GM12878 (cell line): ENCODE data around the gene SLC5A1.

Experiments
- BCL11A ChIP-seq: IDR thresholded peaks from 2 replicates; pipeline ENCODE4 v1.6.1; 2011; ENCODE audit warnings: low read depth, low read length
- CHD2 ChIP-seq: IDR thresholded peaks from 2 replicates; pipeline ENCODE4 v1.6.1; 2011; ENCODE audit warnings: low read depth, low read length, improper control_type of control experiment, borderline replicate concordance
- ETV6 ChIP-seq, 2 experiments: fragments of 450-650 bp in 1 of 2; IDR thresholded peaks in 1 of 2; conservative IDR thresholded peaks in 1 of 2; 2 replicates each; pipeline ENCODE4 v1.6.1; 2014; ENCODE audit warnings: antibody characterized with exemption in 1 of 2, borderline replicate concordance in 1 of 2, low read depth in 1 of 2, mild to moderate bottlenecking in 1 of 2, moderate library complexity in 1 of 2
- JUND ChIP-seq: IDR thresholded peaks from 2 replicates; pipeline ENCODE4 v1.6.1; 2012; ENCODE audit warnings: low read depth, mild to moderate bottlenecking, low read length, improper control_type of control experiment, moderate library complexity
- NFXL1 ChIP-seq: fragments of 450-650 bp; IDR thresholded peaks from 2 replicates; pipeline ENCODE4 v1.6.1; 2017; ENCODE audit warnings: antibody characterized with exemption, mild to moderate bottlenecking, borderline replicate concordance
- POLR2A ChIP-seq: IDR thresholded peaks from 2 replicates; pipeline ENCODE4 v1.6.1; 2011; ENCODE audit warnings: low read depth, mild to moderate bottlenecking, low read length
- POLR2AphosphoS5 ChIP-seq: IDR thresholded peaks from 2 replicates; pipeline ENCODE4 v1.6.1; 2011; ENCODE audit warnings: mild to moderate bottlenecking, low read length, inconsistent platforms
- RFX5 ChIP-seq: IDR thresholded peaks from 2 replicates; pipeline ENCODE4 v1.6.1; 2011; ENCODE audit warnings: low read depth, low read length, improper control_type of control experiment
- SMC3 ChIP-seq: IDR thresholded peaks from 2 replicates; pipeline ENCODE4 v1.6.1; 2011; ENCODE audit warnings: low read length, improper control_type of control experiment, borderline replicate concordance
- ZNF384 ChIP-seq: IDR thresholded peaks from 2 replicates; pipeline ENCODE4 v1.6.1; 2012; ENCODE audit warnings: low read depth, mild to moderate bottlenecking, low read length, improper control_type of control experiment, borderline replicate concordance
- ZSCAN29 ChIP-seq: fragments of 450-650 bp; IDR thresholded peaks from 2 replicates; pipeline ENCODE4 v1.6.1; 2017; ENCODE audit warnings: mild to moderate bottlenecking, moderate library complexity
- TF ChIP-seq, protein P1 (sequence below), 3 experiments: IDR thresholded peaks in 2 of 3; conservative IDR thresholded peaks in 1 of 3; 2 replicates each; pipeline ENCODE4 v1.5.1; 2011; ENCODE audit warnings: low read depth in 3 of 3, low read length in 3 of 3, mild to moderate bottlenecking in 3 of 3, control low read depth in 2 of 3, moderate library complexity in 2 of 3, inconsistent platforms in 1 of 3, mixed read lengths in 1 of 3; ENCODE audit not compliant: control insufficient read depth in 2 of 3, insufficient read depth in 1 of 3; ENCODE audit errors: extremely low read depth in 1 of 3
- TF ChIP-seq, protein P2 (sequence below): fragments of 450-650 bp; IDR thresholded peaks from 2 replicates; pipeline ENCODE4 v1.6.1; 2017; ENCODE audit warnings: mild to moderate bottlenecking, moderate library complexity
- TF ChIP-seq, protein P3 (sequence below): IDR thresholded peaks from 2 replicates; pipeline ENCODE4 v1.6.1; 2011; ENCODE audit warnings: low read depth, low read length, improper control_type of control experiment, borderline replicate concordance

DNA sequence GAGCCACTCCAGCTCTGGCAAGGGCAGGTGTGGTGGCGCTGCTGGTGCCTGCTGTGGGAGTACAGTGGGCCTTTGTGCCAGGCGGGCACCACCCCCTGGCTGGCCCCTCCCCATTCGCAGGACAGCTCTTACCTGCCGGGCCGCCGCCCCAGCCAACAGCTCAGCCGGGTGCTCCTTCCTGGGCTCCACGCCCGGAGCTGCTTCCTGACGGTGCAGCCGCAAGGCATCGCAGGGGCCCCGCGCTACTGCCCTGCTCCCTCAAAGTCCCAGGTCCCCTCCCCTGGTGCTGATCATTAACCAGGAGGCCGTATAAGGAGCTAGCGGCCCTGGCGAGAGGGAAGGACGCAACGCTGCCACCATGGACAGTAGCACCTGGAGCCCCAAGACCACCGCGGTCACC, at the start of gene SLC5A1:
- TF ChIP-seq ZNF384 (no peak), ETV6 (conservative IDR thresholded peaks at IDR 0.05 in 1 of 2, IDR thresholded peaks at IDR 0.05 in 1 of 2; ENCODE audit: borderline replicate concordance in 1 of 2, low read depth in 1 of 2) (no peak), SMC3 (no peak), NFXL1 (no peak), RFX5 (no peak), POLR2A (no peak), POLR2AphosphoS5 (no peak), BCL11A (no peak), ZSCAN29 (no peak), JUND (no peak), CHD2 (no peak)
- TF ChIP-seq, protein P1, sequence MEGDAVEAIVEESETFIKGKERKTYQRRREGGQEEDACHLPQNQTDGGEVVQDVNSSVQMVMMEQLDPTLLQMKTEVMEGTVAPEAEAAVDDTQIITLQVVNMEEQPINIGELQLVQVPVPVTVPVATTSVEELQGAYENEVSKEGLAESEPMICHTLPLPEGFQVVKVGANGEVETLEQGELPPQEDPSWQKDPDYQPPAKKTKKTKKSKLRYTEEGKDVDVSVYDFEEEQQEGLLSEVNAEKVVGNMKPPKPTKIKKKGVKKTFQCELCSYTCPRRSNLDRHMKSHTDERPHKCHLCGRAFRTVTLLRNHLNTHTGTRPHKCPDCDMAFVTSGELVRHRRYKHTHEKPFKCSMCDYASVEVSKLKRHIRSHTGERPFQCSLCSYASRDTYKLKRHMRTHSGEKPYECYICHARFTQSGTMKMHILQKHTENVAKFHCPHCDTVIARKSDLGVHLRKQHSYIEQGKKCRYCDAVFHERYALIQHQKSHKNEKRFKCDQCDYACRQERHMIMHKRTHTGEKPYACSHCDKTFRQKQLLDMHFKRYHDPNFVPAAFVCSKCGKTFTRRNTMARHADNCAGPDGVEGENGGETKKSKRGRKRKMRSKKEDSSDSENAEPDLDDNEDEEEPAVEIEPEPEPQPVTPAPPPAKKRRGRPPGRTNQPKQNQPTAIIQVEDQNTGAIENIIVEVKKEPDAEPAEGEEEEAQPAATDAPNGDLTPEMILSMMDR (IDR thresholded peaks at IDR 0.05 in 2 of 3, conservative IDR thresholded peaks at IDR 0.05 in 1 of 3; ENCODE audit: control insufficient read depth in 2 of 3, extremely low read depth in 1 of 3, insufficient read depth in 1 of 3, low read depth in 3 of 3, low read length in 3 of 3) = no peak
- TF ChIP-seq, protein P2, sequence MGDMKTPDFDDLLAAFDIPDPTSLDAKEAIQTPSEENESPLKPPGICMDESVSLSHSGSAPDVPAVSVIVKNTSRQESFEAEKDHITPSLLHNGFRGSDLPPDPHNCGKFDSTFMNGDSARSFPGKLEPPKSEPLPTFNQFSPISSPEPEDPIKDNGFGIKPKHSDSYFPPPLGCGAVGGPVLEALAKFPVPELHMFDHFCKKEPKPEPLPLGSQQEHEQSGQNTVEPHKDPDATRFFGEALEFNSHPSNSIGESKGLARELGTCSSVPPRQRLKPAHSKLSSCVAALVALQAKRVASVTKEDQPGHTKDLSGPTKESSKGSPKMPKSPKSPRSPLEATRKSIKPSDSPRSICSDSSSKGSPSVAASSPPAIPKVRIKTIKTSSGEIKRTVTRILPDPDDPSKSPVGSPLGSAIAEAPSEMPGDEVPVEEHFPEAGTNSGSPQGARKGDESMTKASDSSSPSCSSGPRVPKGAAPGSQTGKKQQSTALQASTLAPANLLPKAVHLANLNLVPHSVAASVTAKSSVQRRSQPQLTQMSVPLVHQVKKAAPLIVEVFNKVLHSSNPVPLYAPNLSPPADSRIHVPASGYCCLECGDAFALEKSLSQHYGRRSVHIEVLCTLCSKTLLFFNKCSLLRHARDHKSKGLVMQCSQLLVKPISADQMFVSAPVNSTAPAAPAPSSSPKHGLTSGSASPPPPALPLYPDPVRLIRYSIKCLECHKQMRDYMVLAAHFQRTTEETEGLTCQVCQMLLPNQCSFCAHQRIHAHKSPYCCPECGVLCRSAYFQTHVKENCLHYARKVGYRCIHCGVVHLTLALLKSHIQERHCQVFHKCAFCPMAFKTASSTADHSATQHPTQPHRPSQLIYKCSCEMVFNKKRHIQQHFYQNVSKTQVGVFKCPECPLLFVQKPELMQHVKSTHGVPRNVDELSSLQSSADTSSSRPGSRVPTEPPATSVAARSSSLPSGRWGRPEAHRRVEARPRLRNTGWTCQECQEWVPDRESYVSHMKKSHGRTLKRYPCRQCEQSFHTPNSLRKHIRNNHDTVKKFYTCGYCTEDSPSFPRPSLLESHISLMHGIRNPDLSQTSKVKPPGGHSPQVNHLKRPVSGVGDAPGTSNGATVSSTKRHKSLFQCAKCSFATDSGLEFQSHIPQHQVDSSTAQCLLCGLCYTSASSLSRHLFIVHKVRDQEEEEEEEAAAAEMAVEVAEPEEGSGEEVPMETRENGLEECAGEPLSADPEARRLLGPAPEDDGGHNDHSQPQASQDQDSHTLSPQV = no peak
- TF ChIP-seq, protein P3, sequence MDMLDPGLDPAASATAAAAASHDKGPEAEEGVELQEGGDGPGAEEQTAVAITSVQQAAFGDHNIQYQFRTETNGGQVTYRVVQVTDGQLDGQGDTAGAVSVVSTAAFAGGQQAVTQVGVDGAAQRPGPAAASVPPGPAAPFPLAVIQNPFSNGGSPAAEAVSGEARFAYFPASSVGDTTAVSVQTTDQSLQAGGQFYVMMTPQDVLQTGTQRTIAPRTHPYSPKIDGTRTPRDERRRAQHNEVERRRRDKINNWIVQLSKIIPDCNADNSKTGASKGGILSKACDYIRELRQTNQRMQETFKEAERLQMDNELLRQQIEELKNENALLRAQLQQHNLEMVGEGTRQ = no peak
